RPMI7951 (cell line): ENCODE results near the gene TRIM69. TPM values are rescaled to one million over a fixed set of nuclear protein-coding genes. Genes with fewer than 3 reads are reported as not detected.
A peak's percentile ranks its signal among the peaks of the same experiment; 100 is the strongest.

Experiments used
- DNase-seq: peaks from one replicate; pipeline ENCODE4 v3.0.0-alpha.2; 2012; ENCODE audit warnings: low read depth
- total RNA-seq: library from RNA; depleted of rRNA; stranded (reverse); fragments of >200 nt; shearing (Covaris generic); gene quantifications from 2 replicates; pipeline ENCODE4 v1.2.3, GENCODE V29; 2014; rRNA removed

Gene TRIM69
- total RNA-seq, 1 experiment from 2014 or later = 13.9 TPM

- no peak for DNase-seq
These were observed 68.1 kb downstream of the TRIM69 start for GRCh38 chr15:44804298-44805046.

DNA sequence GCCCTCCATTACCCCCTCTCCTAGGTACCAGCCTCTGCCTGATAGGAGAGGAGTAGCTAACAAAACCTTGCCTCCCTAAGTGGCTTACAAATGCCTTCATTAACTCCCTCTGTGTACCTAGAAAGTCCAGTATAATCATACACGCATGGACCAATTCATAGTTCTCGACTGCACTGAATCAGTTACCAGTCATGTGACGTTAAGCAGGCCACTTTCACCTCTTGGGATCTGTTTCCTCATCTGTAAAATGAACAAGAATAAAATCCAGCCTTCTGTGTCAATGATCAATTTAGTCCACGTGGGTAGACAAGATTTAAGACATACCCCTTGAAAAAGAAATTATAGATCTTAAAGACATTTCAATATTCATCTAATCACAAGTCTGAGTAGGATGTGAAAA, 72.2 kb downstream of the TRIM69 start:
- DNase-seq = no peak

GRCh38 chr15:44810237-44810636, 73.9 kb downstream of the TRIM69 start:
- no peak for DNase-seq

- peak; percentile 5 for DNase-seq
These were observed 75.0 kb downstream of the TRIM69 start for GRCh38 chr15:44811337-44811736.

GRCh38 chr15:44812029-44812517, 75.7 kb downstream of the TRIM69 start:
- DNase-seq = no peak

DNA sequence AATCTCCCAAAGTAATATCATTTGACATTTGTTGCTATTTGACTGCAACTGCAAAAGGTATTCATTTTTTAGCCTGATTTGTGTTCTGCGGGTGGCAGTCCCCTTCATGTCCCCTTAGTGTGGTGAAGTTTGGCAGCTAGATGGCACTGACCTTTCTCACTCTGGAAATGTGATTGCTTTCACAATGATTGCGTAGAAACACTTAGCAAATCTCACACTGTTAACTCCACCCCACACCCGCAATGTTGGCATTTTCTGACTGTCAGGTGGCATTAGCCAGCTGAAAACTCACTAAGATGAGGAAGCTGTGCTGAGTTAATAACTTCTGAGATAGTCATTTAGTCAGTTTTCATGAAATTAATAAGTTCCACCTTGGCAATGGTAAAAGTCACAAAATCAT, 76.9 kb downstream of the TRIM69 start:
- DNase-seq = no peak

Other genes with a start within 250 kb of the TRIM69 start
- 32.7 and 44.9 TPM in 2 replicates for gene EIF3J, start 199.4 kb upstream of the TRIM69 start, total RNA-seq
- gene SPG11, start 72.9 kb upstream of the TRIM69 start, total RNA-seq = 44.6 and 50.5 TPM in 2 replicates
- gene PATL2, start 25.2 kb upstream of the TRIM69 start, total RNA-seq = 0.20 and 1.1 TPM in 2 replicates
- 9,682 and 10,210 TPM in 2 replicates for gene B2M, start 25.0 kb upstream of the TRIM69 start, total RNA-seq
- gene TERB2, start 220.2 kb downstream of the TRIM69 start, total RNA-seq = not detected in 2 replicates